Cardiac muscle cell (in vitro differentiated cells and primary cell): Measurements from ENCODE around the gene JMJD1C. TPM values are rescaled to one million over a fixed set of nuclear protein-coding genes. Genes with fewer than 3 reads are reported as not detected.

Experiments
- DNase-seq, 2 donors: peaks; one replicate each; pipeline versions ENCODE4 v3.0.0 to v3.0.0-alpha.2; 2010 to 2017; ENCODE audit warnings: low read depth in 1 of 2, low spot score in 1 of 2
- H3K27ac ChIP-seq: fragments of 200-600 bp; sonication (generic); 2 replicates; pipeline ENCODE4 v1.5.1; 2016
- H3K27me3 ChIP-seq: fragments of 200-600 bp; sonication (generic); 2 replicates; pipeline ENCODE4 v1.6.0; 2016; ENCODE audit warnings: control low read depth
- H3K36me3 ChIP-seq: fragments of 200-600 bp; sonication (generic); 2 replicates; pipeline ENCODE4 v1.5.1; 2016; ENCODE audit warnings: control low read depth
- H3K4me1 ChIP-seq: fragments of 200-600 bp; sonication (generic); 2 replicates; pipeline ENCODE4 v1.8.1; 2017; ENCODE audit warnings: low read depth, mild to moderate bottlenecking, mixed run types
- H3K4me3 ChIP-seq: fragments of 200-600 bp; sonication (generic); 2 replicates; pipeline ENCODE4 v1.5.1; 2016; ENCODE audit warnings: mild to moderate bottlenecking
- H3K9me3 ChIP-seq: fragments of 200-600 bp; sonication (generic); 2 replicates; pipeline ENCODE4 v1.5.1; 2017; ENCODE audit warnings: low read depth, mild to moderate bottlenecking, control low read depth
- polyA plus RNA-seq: library from polyadenylated mRNA; unstranded; fragments of >200 nt; fragmentation: Nextera tagmentation; extraction: Ambion mirVana; gene quantifications from 2 replicates; pipeline ENCODE4 v1.2.1, GENCODE V29; 2016
- total RNA-seq: library from RNA; depleted of rRNA; stranded (reverse); fragments of >200 nt; gene quantifications from 2 replicates; pipeline ENCODE4 v1.2.3, GENCODE V29; 2016
- TF ChIP-seq, protein P1 (sequence below): IDR thresholded peaks from 2 replicates; pipeline ENCODE4 v1.5.1; 2012; ENCODE audit warnings: low read depth, mild to moderate bottlenecking, low read length

JMJD1C gene
- total and polyA plus RNA-seq, 2 experiments from 2014 or later = 59.1 to 144 TPM

DNA sequence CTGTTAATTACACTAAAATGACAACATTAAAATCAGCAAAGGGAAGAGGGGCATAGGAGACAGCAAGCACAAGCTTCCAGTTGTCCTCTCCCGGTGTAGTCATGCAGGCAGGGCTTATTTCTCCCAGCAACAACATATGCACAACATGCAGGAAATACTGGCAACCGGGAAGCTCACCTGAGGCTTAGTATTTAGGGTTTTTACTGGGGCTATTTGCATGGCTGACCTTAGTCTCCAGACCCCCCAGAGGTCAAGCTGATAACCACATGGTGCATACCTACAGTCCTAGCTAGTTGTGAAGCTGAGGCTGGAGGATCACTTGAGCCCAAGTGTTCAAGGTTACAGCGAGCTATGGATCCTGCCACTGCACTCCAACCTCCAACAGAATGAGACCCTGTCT is 12.8 kb upstream of the JMJD1C start:
- no peaks in the 10 kb centered on the region for H3K9me3 ChIP-seq
- no peak overlapping the region for H3K4me3 ChIP-seq
- no peaks in the 10 kb centered on the region for H3K27me3 ChIP-seq
- peak overlapping the region; percentile 76 for H3K27ac ChIP-seq
- DNase-seq = peak in 1 of 2 donors; percentile 59
- no peaks in the 10 kb centered on the region for H3K36me3 ChIP-seq
- H3K4me1 ChIP-seq = peaks cover 15% of the 10 kb centered on the region
- TF ChIP-seq, protein P1, sequence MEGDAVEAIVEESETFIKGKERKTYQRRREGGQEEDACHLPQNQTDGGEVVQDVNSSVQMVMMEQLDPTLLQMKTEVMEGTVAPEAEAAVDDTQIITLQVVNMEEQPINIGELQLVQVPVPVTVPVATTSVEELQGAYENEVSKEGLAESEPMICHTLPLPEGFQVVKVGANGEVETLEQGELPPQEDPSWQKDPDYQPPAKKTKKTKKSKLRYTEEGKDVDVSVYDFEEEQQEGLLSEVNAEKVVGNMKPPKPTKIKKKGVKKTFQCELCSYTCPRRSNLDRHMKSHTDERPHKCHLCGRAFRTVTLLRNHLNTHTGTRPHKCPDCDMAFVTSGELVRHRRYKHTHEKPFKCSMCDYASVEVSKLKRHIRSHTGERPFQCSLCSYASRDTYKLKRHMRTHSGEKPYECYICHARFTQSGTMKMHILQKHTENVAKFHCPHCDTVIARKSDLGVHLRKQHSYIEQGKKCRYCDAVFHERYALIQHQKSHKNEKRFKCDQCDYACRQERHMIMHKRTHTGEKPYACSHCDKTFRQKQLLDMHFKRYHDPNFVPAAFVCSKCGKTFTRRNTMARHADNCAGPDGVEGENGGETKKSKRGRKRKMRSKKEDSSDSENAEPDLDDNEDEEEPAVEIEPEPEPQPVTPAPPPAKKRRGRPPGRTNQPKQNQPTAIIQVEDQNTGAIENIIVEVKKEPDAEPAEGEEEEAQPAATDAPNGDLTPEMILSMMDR = no peak

DNA sequence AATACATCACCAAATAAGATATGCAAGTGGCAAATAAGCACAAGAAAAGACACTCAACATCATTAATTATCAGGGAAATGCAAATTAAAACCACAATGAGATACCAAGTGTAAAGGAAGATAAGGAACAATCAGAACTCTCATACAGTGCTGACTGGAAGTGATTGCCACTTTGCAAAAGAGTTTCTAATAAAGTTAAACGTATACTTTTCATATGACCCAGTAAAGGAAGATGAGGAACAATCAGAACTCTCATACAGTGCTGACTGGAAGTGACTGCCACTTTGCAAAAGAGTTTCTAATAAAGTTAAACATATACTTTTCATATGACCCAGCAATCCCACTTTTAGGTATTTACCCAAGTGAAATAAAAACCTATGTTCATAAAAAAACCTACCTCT is 12.2 kb upstream of the JMJD1C start:
- Histone ChIP-seq H3K36me3 (no peaks in the 10 kb centered on the region), H3K9me3 (no peaks in the 10 kb centered on the region), H3K27me3 (no peaks in the 10 kb centered on the region), H3K4me3 (no peak overlapping the region), H3K27ac (peak overlapping the region; percentile 76), H3K4me1 (peaks cover 15% of the 10 kb centered on the region)
- TF ChIP-seq, protein P1 = no peak
- no peak for DNase-seq

DNA sequence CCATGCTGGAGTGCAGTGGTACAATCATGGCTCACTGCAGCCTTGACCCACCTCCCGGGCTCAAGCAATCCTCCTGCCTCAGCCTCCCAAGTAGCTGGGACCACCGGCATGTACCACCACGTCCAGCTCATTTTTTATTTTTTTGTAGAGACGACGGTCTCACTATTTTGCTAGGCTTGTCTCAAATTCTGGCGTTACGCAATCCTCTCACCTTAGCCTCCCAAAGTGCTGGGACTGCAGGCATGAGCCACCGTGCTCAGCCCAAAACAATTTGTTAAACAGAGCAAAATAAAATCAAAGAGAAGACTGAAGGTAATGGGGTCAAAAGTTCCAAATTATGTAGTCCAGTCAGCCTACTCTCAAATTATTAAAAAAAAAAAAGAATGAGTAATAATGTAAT is 8.7 kb upstream of the JMJD1C start:
- TF ChIP-seq, protein P1 = no peak
- Histone ChIP-seq H3K9me3 (no peaks in the 10 kb centered on the region), H3K27ac (no peak overlapping the region), H3K4me3 (no peak overlapping the region), H3K36me3 (no peaks in the 10 kb centered on the region), H3K4me1 (peaks cover 15% of the 10 kb centered on the region), H3K27me3 (no peaks in the 10 kb centered on the region)
- DNase-seq = no peak

DNA sequence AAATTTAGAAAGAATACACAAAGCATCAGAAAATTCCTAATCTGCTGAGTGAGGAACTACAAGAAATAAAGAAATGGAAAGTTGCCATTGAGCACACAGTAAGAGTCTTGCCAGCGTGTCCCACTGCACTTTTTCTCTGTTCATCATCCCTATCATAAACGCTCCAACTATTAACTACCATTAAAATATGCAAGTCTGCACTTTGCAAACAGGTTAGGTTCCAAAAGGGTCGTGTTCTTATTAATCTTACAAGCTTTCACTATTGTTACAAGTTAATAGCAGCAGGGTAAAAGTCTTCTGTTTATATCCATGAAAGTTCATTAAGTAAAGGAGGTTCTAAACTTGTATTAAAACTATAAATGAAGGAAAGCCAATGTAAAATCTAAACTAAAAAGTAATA is 5.2 kb upstream of the JMJD1C start:
- Histone ChIP-seq H3K4me3 (no peak overlapping the region), H3K4me1 (peaks cover 15% of the 10 kb centered on the region), H3K27me3 (no peaks in the 10 kb centered on the region), H3K9me3 (no peaks in the 10 kb centered on the region), H3K36me3 (no peaks in the 10 kb centered on the region), H3K27ac (no peak overlapping the region)
- no peak for DNase-seq
- TF ChIP-seq, protein P1 = no peak

DNA sequence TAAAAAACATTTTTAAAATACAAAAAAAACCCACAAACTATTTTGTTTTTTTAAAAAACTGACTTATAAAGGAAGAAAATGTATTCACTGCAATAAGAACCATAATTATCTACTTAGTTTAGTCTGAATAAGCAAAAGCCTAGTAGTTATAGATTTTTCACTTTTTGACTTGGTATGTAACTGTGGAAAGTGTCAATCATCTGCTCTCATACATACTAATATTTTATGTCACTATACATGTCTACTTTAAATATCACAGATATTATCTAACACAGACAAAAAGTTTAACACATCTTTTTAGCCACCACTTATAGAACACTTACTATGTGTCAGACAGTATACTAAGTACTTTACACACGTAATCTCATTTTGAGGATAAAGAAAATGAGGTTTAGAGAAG is 3.2 kb upstream of the JMJD1C start:
- Histone ChIP-seq H3K9me3 (no peaks in the 10 kb centered on the region), H3K4me3 (no peak overlapping the region), H3K27ac (no peak overlapping the region), H3K36me3 (no peaks in the 10 kb centered on the region), H3K27me3 (no peaks in the 10 kb centered on the region), H3K4me1 (peaks cover 17% of the 10 kb centered on the region)
- TF ChIP-seq, protein P1 = no peak
- no peak for DNase-seq

DNA sequence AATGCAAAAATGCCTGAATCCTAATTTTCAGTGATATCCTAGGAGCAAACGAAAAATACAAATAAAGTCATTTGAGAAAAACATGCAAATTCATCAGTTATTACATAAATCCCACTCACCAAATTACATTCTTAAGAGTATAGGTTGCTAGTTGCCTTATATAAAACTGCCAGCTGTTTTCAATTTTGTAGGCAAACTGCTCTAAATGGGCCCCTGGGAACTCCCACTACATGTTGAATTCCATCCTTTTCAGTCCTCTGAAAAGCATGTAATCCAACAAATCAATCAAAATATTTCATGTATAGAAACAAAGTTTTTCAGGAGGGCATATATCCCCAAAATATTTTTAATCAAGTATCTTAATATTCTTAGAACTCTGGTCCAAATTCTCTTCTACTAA is 2.1 kb upstream of the JMJD1C start:
- Histone ChIP-seq H3K27me3 (no peaks in the 10 kb centered on the region), H3K4me1 (peaks cover 19% of the 10 kb centered on the region), H3K27ac (peak overlapping the region; percentile 98), H3K36me3 (no peaks in the 10 kb centered on the region), H3K4me3 (no peak overlapping the region), H3K9me3 (no peaks in the 10 kb centered on the region)
- DNase-seq = peak in 1 of 2 donors; percentile 29
- TF ChIP-seq, protein P1 = no peak
